Keratinocyte (primary cell): ENCODE results near the gene F9. TPM values are rescaled to one million over a fixed set of nuclear protein-coding genes. Genes with fewer than 3 reads are reported as not detected.
"Not testable (repeated sequence)": the region's sequence is repeated elsewhere in the genome, so short reads cannot be mapped to it uniquely, and the experiment has no call there.

Experiments
- DNase-seq: peaks from one replicate; pipeline ENCODE4 v3.0.0-alpha.2; 2011; ENCODE audit warnings: low read depth, missing footprints, low spot score
- FAIRE-seq: peaks from 2 replicates; lab custom pipeline; 2011; peaks lifted over from hg19 to GRCh38; lab: Jason Lieb, UNC
- H2AFZ ChIP-seq: 2 replicates; pipeline ENCODE4 v1.6.0; 2012; ENCODE audit warnings: low read length, control low read depth, inconsistent platforms; ENCODE audit not compliant: control insufficient read depth
- H3K27ac ChIP-seq: 2 replicates; pipeline ENCODE4 v1.5.1; 2011; ENCODE audit warnings: low read length; ENCODE audit not compliant: control insufficient read depth, insufficient read depth
- H3K27me3 ChIP-seq: 3 replicates; pipeline ENCODE4 v1.6.0; 2011; ENCODE audit warnings: low read length; ENCODE audit not compliant: control insufficient read depth, insufficient read depth; ENCODE audit errors: extremely low read depth
- H3K36me3 ChIP-seq, 2 experiments: 2 replicates in 1 of 2; 3 replicates in 1 of 2; pipeline ENCODE4 v1.5.1; 2011; ENCODE audit warnings: low read length in 2 of 2, mild to moderate bottlenecking in 1 of 2; ENCODE audit not compliant: control insufficient read depth in 2 of 2, insufficient read depth in 2 of 2; ENCODE audit errors: extremely low read depth in 1 of 2
- H3K4me1 ChIP-seq: 3 replicates; pipeline ENCODE4 v1.5.1; 2011; ENCODE audit warnings: low read length; ENCODE audit not compliant: control insufficient read depth, insufficient read depth; ENCODE audit errors: extremely low read depth
- H3K4me2 ChIP-seq: 3 replicates; pipeline ENCODE4 v1.6.0; 2011; ENCODE audit warnings: low read depth, low read length; ENCODE audit not compliant: control insufficient read depth, insufficient read depth; ENCODE audit errors: extremely low read depth
- H3K4me3 ChIP-seq, 3 experiments: fragments of 200-600 bp in 1 of 3; sonication (generic) in 1 of 3; 2 replicates in 2 of 3; 3 replicates in 1 of 3; pipeline ENCODE4 v1.5.1; 2011 to 2016; ENCODE audit warnings: low read length in 3 of 3, mild to moderate bottlenecking in 3 of 3, control low read depth in 2 of 3, inconsistent platforms in 1 of 3, low read depth in 1 of 3, mixed read lengths in 1 of 3, mixed run types in 1 of 3, moderate library complexity in 1 of 3; ENCODE audit not compliant: control insufficient read depth in 2 of 3, insufficient read depth in 2 of 3; ENCODE audit errors: extremely low read depth in 1 of 3
- H3K79me2 ChIP-seq: 2 replicates; pipeline ENCODE4 v1.6.0; 2012; ENCODE audit warnings: low read length; ENCODE audit not compliant: control insufficient read depth, insufficient read depth
- H3K9ac ChIP-seq: 3 replicates; pipeline ENCODE4 v1.6.0; 2011; ENCODE audit warnings: low read length; ENCODE audit not compliant: control insufficient read depth, insufficient read depth; ENCODE audit errors: extremely low read depth
- H3K9me1 ChIP-seq: 3 replicates; pipeline ENCODE4 v1.6.0; 2011; ENCODE audit warnings: low read length; ENCODE audit not compliant: control insufficient read depth, insufficient read depth; ENCODE audit errors: extremely low read depth
- H3K9me3 ChIP-seq: 2 replicates; pipeline ENCODE4 v1.5.1; 2012; ENCODE audit warnings: low read depth, low read length; ENCODE audit not compliant: control insufficient read depth
- H4K20me1 ChIP-seq: 3 replicates; pipeline ENCODE4 v1.6.0; 2011; ENCODE audit warnings: low read length; ENCODE audit not compliant: control insufficient read depth, insufficient read depth; ENCODE audit errors: extremely low read depth
- EZH2 ChIP-seq: IDR thresholded peaks from one replicate; pipeline ENCODE4 v1.6.1; 2012; ENCODE audit warnings: inconsistent platforms, mild to moderate bottlenecking, low read length, moderate library complexity
- dilution Hi-C: fragments of 300-500 bp; cut with MboI; formaldehyde crosslinking; loops from one replicate; pipeline ENCODE4 v1.7.0; 2020; ENCODE audit warnings: low sequenced_read_pairs; ENCODE audit not compliant: extremely low pct_ligation_motif_present
- polyA plus RNA-seq, 5 experiments: library from polyadenylated mRNA; depleted of rRNA in 3 of 5; stranded (reverse) in 3 of 5; stranded (forward) in 1 of 5; unstranded in 1 of 5; fragments of >200 nt; gene quantifications; 1 replicate in 1 of 5; 2 replicates in 3 of 5; 3 replicates in 1 of 5; pipeline versions ENCODE4 v1.2.1 to v1.2.3, GENCODE V29; 2011 to 2012; ENCODE audit warnings: missing spikeins in 2 of 5, low read depth in 1 of 5, low replicate concordance in 1 of 5
- TF ChIP-seq, protein P1 (sequence below), 3 experiments: IDR thresholded peaks in 1 of 3; conservative IDR thresholded peaks in 1 of 3; optimal IDR thresholded peaks in 1 of 3; 2 replicates in 2 of 3; 3 replicates in 1 of 3; pipeline versions ENCODE3 to v1.5.1; 2011; ENCODE audit warnings: low read length in 3 of 3, mild to moderate bottlenecking in 3 of 3, moderate library complexity in 2 of 3, control low read depth in 1 of 3, inconsistent platforms in 1 of 3; ENCODE audit not compliant: insufficient read depth in 2 of 3; ENCODE audit errors: extremely low read depth in 1 of 3

The F9 gene
- polyA plus RNA-seq, 1 donor (not counting 4 experiments of a cell fraction or from before 2014, with no cell fraction given) = not detected

DNA sequence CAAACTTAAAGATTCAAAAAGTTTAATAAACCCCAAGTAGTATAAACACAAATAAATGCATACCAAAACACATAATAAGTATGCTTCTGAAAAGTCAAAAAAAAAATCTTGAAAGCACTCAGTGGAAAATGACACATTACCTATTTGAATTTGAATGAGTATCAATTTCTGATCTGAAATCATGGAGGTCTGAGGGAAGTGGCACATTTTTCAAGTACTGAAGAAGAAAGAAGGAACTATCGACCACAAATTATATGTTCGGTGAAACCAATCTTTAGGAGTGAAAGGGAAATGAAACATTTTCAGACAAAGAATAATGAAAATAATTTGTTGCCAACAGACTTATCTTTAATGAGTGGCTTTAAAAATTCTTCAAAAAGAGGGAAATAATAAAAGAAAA lies 12.1 kb upstream of the F9 start:
- Histone ChIP-seq H3K36me3 (no peaks in the 10 kb centered on the region), H3K4me2 (no peak overlapping the region), H2AFZ (no peak overlapping the region), H3K4me1 (no peaks in the 10 kb centered on the region), H3K9ac (no peak overlapping the region), H4K20me1 (no peaks in the 10 kb centered on the region), H3K4me3 (no peak overlapping the region), H3K79me2 (no peaks in the 10 kb centered on the region), H3K27ac (no peak overlapping the region), H3K9me1 (no peaks in the 10 kb centered on the region), H3K9me3 (no peaks in the 10 kb centered on the region), H3K27me3 (no peaks in the 10 kb centered on the region)
- dilution Hi-C loops = no loop called here
- no peak for DNase-seq
- FAIRE-seq = no peak
- no peak for TF ChIP-seq EZH2
- TF ChIP-seq, protein P1, sequence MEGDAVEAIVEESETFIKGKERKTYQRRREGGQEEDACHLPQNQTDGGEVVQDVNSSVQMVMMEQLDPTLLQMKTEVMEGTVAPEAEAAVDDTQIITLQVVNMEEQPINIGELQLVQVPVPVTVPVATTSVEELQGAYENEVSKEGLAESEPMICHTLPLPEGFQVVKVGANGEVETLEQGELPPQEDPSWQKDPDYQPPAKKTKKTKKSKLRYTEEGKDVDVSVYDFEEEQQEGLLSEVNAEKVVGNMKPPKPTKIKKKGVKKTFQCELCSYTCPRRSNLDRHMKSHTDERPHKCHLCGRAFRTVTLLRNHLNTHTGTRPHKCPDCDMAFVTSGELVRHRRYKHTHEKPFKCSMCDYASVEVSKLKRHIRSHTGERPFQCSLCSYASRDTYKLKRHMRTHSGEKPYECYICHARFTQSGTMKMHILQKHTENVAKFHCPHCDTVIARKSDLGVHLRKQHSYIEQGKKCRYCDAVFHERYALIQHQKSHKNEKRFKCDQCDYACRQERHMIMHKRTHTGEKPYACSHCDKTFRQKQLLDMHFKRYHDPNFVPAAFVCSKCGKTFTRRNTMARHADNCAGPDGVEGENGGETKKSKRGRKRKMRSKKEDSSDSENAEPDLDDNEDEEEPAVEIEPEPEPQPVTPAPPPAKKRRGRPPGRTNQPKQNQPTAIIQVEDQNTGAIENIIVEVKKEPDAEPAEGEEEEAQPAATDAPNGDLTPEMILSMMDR (optimal IDR thresholded peaks at IDR 0.05 in 1 of 3, IDR thresholded peaks at IDR 0.05 in 1 of 3, conservative IDR thresholded peaks at IDR 0.05 in 1 of 3; ENCODE audit: extremely low read depth in 1 of 3, insufficient read depth in 2 of 3, low read length in 3 of 3) = no peak

DNA sequence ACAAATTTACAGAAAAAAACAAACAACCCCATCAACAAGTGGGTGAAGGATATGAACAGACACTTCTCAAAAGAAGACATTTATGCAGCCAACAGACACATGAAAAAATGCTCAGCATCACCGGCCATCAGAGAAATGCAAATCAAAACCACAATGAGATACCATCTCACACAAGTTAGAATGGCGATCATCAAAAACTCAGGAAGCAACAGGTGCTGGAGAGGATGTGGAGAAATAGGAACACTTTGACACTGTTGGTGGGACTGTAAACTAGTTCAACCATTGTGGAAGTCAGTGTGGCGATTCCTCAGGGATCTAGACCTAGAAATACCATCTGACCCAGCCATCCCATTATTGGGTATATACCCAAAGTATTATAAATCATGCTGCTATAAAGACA lies 1.7 kb upstream of the F9 start:
- H3K27ac ChIP-seq, H4K20me1 ChIP-seq, DNase-seq, H3K4me3 ChIP-seq, dilution Hi-C loops, H3K4me2 ChIP-seq, H3K79me2 ChIP-seq, H3K27me3 ChIP-seq, H3K36me3 ChIP-seq, H3K9ac ChIP-seq, FAIRE-seq, H3K9me3 ChIP-seq, H3K4me1 ChIP-seq, H3K9me1 ChIP-seq, H2AFZ ChIP-seq: not testable (repeated sequence)

DNA sequence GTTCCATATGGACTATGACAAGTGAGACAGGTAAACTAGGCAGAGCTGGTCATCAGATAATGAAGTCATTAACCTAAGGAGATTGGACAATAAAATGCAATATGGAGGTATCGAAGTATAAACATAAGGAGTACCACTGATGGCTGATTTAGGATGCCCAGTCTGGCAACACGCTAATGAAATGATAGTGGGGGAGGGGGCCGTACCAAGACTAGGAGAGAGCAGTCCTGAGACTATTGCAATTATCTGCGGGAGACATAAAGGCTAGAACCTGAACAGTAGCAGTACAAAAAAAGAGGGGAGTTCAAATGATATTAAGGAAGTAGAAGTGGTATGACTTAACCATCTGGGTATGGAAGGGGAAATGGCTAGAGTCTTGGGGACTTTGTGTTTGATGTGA lies 2.3 kb downstream of the F9 start:
- Histone ChIP-seq H4K20me1 (no peaks in the 10 kb centered on the region), H3K4me1 (no peaks in the 10 kb centered on the region), H3K9me1 (no peaks in the 10 kb centered on the region), H3K27ac (no peak overlapping the region), H3K4me3 (no peak overlapping the region), H3K27me3 (no peaks in the 10 kb centered on the region), H3K9me3 (no peaks in the 10 kb centered on the region), H3K36me3 (no peaks in the 10 kb centered on the region), H3K9ac (no peak overlapping the region), H3K4me2 (no peak overlapping the region), H2AFZ (no peak overlapping the region), H3K79me2 (no peaks in the 10 kb centered on the region)
- TF ChIP-seq, protein P1 (optimal IDR thresholded peaks at IDR 0.05 in 1 of 3, IDR thresholded peaks at IDR 0.05 in 1 of 3, conservative IDR thresholded peaks at IDR 0.05 in 1 of 3; ENCODE audit: extremely low read depth in 1 of 3, insufficient read depth in 2 of 3, low read length in 3 of 3) = no peak
- no peak for TF ChIP-seq EZH2
- dilution Hi-C loops = no loop called here
- FAIRE-seq (no peak), DNase-seq (no peak)
